Stimulated activated CD4-positive, alpha-beta T cell treated with anti-CD3 and anti-CD28 coated beads, Interleukin-1b, Interleukin-23, amount 100 ng/mL, for 24 hours (primary cell): ENCODE data around the gene NKX2-8.
"Not testable (repeated sequence)": the region's sequence is repeated elsewhere in the genome, so short reads cannot be mapped to it uniquely, and the experiment has no call there.

Experiments used
- DNase-seq, 4 experiments: peaks; one replicate each; pipeline ENCODE4 v3.0.0-alpha.2; 2020; ENCODE audit warnings: low read depth in 4 of 4, low spot score in 1 of 4

The NKX2-8 gene

DNA sequence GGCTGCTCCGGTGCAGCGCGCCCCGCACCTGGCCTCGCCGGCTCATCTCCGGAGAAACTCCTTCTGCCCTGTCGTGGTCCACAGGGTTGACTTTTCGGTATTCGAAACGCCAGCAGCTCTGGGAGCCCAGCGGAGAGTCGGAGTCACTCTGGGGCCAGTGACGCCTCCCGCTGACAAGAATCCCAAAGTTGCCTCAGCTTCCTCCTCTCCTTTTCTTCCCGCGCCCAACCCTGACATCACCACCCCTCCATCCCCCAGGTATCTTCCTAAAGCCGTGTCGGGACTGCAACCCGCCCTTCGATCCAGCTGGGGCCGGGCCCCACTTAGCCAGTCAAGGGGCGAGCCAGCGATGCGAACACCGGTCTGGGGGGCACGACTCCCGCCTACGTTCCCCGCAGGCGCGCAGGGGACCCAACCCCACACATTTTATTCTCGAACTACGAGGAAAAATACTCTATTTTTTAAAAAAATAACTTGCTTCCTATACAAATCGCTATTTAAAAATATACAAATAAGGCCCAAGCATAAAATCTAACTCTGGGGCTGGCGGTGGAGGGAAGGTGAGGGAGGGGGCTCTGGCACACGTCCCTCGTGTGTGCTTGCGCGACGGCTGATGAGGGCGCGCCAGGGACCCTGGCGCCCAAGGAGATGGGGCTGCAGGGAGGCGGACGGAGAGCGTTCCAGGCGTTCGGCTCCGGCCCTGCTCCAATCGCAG is 2.1 kb downstream of the NKX2-8 start:
- DNase-seq = no peak

GRCh38 chr14:36579573-36580140 is 2.8 kb downstream of the NKX2-8 start:
- no peak for DNase-seq

- no peak for DNase-seq
These were observed 3.3 kb downstream of the NKX2-8 start for GRCh38 chr14:36579001-36579555.

DNA sequence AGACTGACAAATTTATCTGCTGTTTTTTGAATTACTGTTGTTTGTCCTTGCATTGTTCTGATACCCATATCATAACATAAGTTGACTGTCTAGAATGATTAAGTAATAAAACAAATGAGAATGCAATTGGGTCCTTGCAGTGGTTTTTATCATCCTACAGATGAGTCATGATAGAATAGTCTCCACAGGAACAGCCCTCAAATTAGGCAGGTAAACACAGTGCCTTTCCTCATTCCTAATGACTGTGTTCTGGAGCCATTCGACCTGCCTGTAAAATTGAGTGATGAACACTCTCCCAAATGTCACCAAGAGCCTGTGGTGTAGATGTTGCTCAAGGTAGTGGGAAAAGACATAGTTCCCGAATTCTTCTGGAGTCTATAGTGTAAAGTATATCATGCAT is 12.3 kb downstream of the NKX2-8 start:
- no peak for DNase-seq

GRCh38 chr14:36556811-36557433 is 25.5 kb downstream of the NKX2-8 start:
- peak in 2 of 4 experiments; percentile 10 to 15 for DNase-seq

DNA sequence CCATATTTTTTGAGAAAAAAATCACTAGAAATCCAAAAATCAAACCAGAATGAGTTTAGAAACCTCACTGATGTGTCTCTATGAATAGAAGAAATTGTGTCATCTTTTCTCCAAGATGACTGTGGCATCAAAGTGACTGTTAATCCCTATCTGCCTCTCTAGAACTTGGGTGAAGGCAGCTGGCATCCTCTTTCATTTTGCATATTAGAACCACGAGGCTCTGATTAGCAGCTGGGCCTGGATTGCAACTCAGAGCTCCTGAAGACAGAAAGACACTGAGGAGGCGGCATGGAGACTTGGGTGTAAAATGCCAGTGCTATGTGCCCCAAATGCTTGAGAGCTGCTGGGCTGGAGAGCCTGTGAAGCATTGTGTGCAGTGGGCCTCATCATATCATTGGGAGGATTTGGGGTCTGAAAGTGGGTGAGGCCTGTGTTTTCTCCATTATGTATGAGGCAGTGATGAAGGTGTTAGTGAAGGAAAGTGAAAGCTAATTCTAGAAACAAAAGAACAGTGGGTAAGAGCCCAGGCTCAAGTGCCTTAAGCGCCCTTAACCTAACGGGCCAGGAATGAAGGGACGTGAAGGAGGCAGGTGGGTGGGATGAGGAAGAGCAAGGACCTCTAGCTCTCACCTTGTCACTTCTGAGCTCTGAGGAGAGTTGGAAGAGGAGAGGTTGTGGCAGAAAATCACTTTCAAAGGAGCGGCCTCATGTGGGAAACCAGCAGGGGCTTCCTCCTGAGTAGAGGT is 26.2 kb downstream of the NKX2-8 start:
- DNase-seq = no peak

DNA sequence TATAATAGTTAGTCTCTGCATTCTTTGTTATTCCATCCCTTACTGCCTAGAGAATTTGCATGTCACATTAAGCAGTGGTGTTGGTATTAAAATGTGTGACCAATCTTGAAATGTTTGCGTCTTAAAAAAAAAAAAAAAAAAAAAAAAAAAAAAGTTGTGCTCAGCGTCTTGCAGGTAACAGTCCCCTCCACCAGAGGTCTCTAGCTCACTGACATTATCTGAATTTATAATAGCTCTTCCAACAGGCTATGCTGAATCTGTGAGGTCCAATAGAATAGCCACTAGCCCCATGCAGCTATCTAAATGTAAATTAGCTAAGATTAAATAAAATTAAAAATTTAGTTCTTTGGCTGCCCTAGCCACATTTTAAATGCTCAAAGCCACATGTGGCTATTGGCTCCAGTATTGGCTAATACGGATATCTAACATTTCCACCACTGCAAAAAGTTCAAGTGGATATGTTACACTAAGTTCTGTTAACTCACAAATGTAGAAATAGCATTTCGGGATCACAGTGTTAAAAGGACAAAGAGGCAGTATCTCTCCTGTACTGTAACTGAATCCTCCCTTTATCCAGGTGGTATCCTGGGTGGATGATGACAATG is 28.7 kb downstream of the NKX2-8 start:
- DNase-seq = no peak

- no peak for DNase-seq
These were observed 31.5 kb downstream of the NKX2-8 start for GRCh38 chr14:36550899-36551298.

DNA sequence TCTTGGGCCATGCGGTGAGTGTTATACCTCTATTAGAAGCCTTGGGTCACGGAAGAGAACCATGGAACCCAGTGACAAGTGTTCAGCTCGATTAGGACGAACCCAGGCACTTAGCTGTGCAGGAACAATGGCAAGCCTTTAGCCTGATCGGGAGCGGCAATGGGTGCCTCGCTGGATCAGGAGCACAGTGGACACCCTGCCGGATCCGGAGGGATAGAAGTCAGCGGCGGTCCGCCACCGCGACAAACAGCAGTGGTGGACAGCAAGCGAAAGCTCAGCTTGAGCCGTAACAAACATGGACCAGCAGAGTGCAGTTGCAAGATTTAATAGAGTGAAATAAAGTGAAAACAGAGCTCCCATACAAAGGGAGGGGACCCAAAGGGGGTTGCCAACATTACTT is 38.1 kb downstream of the NKX2-8 start:
- DNase-seq = not testable (repeated sequence)

DNA sequence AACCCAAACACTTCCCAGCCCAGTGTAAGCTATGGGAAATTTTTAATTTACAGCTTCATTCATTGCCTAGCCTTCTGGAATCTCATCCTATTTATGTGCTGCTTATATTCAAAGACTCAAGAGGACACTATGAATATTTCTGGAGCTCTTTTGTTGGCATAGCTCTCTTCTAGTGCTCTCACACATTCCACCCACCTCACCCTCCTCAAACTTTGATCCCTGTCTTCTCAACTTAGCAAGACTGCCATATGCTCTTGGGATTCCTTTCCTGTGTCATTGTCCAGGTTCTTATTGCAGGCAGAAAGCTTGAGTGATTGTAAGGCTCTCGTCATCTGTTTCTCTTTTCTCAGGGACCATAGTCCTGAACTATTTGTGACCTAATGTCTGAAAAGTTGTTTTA is 44.4 kb downstream of the NKX2-8 start:
- no peak for DNase-seq
